ENCODE measurements around the gene RHBDD3. TPM values are rescaled to one million over a fixed set of nuclear protein-coding genes. Genes with fewer than 3 reads are reported as not detected.

The RHBDD3 gene
- total RNA-seq, 1 donor from 2014 or later = 58.0 TPM

GRCh38 chr22:29277927-29278326 lies 10.1 kb upstream of the RHBDD3 start:
- no peak for DNase-seq (ENCODE audit: low spot score in 2 of 2, unreplicated experiment in 2 of 2)
- Mint-ChIP-seq H3K36me3 (peaks cover 67% of the 10 kb centered on the region), H3K4me1 (peaks cover 21% of the 10 kb centered on the region), H3K27me3 (ENCODE audit: low read depth) (no peaks in the 10 kb centered on the region), H3K4me3 (no peak overlapping the region), H3K9me3 (no peaks in the 10 kb centered on the region), H3K27ac (no peak overlapping the region)
- TF ChIP-seq CTCF (IDR thresholded peaks at IDR 0.05; ENCODE audit: unreplicated experiment) = no peak

- Mint-ChIP-seq H3K9me3 (no peaks in the 10 kb centered on the region), H3K27ac (peak overlapping the region; percentile 52), H3K36me3 (peaks cover 57% of the 10 kb centered on the region), H3K4me3 (no peak overlapping the region), H3K4me1 (peaks cover 38% of the 10 kb centered on the region), H3K27me3 (ENCODE audit: low read depth) (no peaks in the 10 kb centered on the region)
- DNase-seq (ENCODE audit: low spot score in 2 of 2, unreplicated experiment in 2 of 2) = no peak
- TF ChIP-seq CTCF (IDR thresholded peaks at IDR 0.05; ENCODE audit: unreplicated experiment) = no peak
Observed at GRCh38 chr22:29275819-29276565, 8.2 kb upstream of the RHBDD3 start.

GRCh38 chr22:29275167-29275566 lies 7.4 kb upstream of the RHBDD3 start:
- no peak for DNase-seq (ENCODE audit: low spot score in 2 of 2, unreplicated experiment in 2 of 2)
- peak overlapping the region; percentile 50 for H3K27ac Mint-ChIP-seq
- peaks cover 46% of the 10 kb centered on the region for H3K4me1 Mint-ChIP-seq
- H3K27me3 Mint-ChIP-seq (ENCODE audit: low read depth) = no peaks in the 10 kb centered on the region
- no peak for TF ChIP-seq CTCF (IDR thresholded peaks at IDR 0.05; ENCODE audit: unreplicated experiment)
- peaks cover 52% of the 10 kb centered on the region for H3K36me3 Mint-ChIP-seq
- no peak overlapping the region for H3K4me3 Mint-ChIP-seq
- no peaks in the 10 kb centered on the region for H3K9me3 Mint-ChIP-seq

- no peak overlapping the region for H3K4me3 Mint-ChIP-seq
- TF ChIP-seq CTCF (IDR thresholded peaks at IDR 0.05; ENCODE audit: unreplicated experiment) = no peak
- H3K36me3 Mint-ChIP-seq = peaks cover 35% of the 10 kb centered on the region
Observed at GRCh38 chr22:29272624-29273023, 4.8 kb upstream of the RHBDD3 start.

GRCh38 chr22:29270475-29271271 lies 2.9 kb upstream of the RHBDD3 start:
- Mint-ChIP-seq H3K4me1 (peaks cover 62% of the 10 kb centered on the region), H3K36me3 (peaks cover 22% of the 10 kb centered on the region), H3K27ac (peak overlapping the region; percentile 76), H3K9me3 (no peaks in the 10 kb centered on the region), H3K27me3 (ENCODE audit: low read depth) (no peaks in the 10 kb centered on the region), H3K4me3 (peak overlapping the region; percentile 92)
- no peak for DNase-seq (ENCODE audit: low spot score in 2 of 2, unreplicated experiment in 2 of 2)
- TF ChIP-seq CTCF (IDR thresholded peaks at IDR 0.05; ENCODE audit: unreplicated experiment) = no peak

More at GRCh38 chr22:29272624-29273023, 4.8 kb upstream of the RHBDD3 start:
- peaks cover 58% of the 10 kb centered on the region for H3K4me1 Mint-ChIP-seq
- no peaks in the 10 kb centered on the region for H3K9me3 Mint-ChIP-seq
- H3K27ac Mint-ChIP-seq = no peak overlapping the region
- no peaks in the 10 kb centered on the region for H3K27me3 Mint-ChIP-seq (ENCODE audit: low read depth)
- no peak for DNase-seq (ENCODE audit: low spot score in 2 of 2, unreplicated experiment in 2 of 2)

Measured in mesothelial cell of epicardium (in vitro differentiated cells).